ENCODE measurements around the gene SACM1L. TPM values are rescaled to one million over a fixed set of nuclear protein-coding genes. Genes with fewer than 3 reads are reported as not detected.

Gene SACM1L
- total RNA-seq, 2 donors from 2014 or later, result 25.1 to 49.5 TPM

DNA sequence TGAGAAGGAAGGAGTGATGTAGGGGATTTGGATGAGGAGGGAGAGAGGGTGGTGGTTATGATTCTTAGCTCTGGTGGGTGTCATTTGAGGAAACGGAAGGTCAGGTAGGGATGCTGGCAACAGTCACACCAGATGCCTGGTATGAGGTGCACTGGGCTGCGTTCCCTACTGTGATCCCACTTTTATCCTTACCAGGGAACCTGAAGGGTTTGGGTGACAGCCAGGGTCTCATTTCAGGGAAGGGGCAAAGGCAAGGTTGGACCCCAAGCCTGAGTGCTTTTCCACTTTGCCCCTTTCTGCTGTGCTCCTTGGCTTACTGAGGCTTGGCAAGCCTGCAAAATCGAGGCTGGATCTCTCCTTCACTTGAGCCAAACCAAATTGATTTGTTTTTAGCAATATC, 36.0 kb upstream of the SACM1L start:
- intact Hi-C loops (cut with DNase I), result no loop called here
- H3K27me3 ChIP-seq, result no peaks in the 10 kb centered on the region
- DNase-seq (no peak), ATAC-seq (no peak)
- peaks cover 4% of the 10 kb centered on the region for H3K4me1 ChIP-seq
- no peaks in the 10 kb centered on the region for H3K36me3 ChIP-seq (replicated peaks in 1 of 2; ENCODE audit: insufficient read depth in 1 of 2, low read depth in 2 of 2)
- H3K27ac ChIP-seq, result peak overlapping the region in 1 of 4 donors; percentile 32
- H3K4me3 ChIP-seq, result no peak overlapping the region
- no peaks in the 10 kb centered on the region for H3K9me3 ChIP-seq
- 70 to 78% methylated on average over 3 of the region's 3 CpGs for WGBS, 2 donors
- TF ChIP-seq CTCF (IDR thresholded peaks at IDR 0.05) (no peak), POLR2A (IDR thresholded peaks at IDR 0.05) (no peak)

DNA sequence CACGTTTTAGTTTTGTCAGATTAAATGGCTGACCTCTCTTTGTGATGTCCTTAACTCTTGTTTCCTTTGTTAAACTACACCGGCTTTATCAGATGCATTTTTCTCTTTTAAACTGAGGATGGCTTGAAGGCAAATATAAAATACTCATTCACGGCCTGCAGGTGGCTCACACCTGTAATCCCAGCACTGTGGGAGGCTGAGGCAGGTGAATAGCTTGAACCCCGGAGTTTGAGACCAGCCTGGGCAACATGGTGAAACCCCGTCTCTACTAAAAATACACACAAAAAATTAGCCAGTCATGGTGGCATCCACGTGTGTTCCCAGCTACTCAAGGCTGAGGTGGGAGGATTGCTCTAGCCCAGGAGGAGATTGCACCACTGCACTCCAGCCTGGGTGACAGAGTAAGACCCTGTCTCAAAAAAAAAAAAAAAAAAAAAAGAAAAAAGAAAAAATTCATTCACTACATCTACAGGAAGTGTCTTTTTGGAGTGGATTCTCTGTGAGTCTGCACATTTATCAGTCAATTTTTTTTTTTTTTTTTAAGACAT, 34.7 kb upstream of the SACM1L start:
- Histone ChIP-seq H3K27ac (peak overlapping the region in 1 of 4 donors; percentile 1), H3K4me1 (peaks cover 4% of the 10 kb centered on the region), H3K36me3 (replicated peaks in 1 of 2; ENCODE audit: insufficient read depth in 1 of 2, low read depth in 2 of 2) (no peaks in the 10 kb centered on the region), H3K27me3 (no peaks in the 10 kb centered on the region), H3K9me3 (no peaks in the 10 kb centered on the region), H3K4me3 (no peak overlapping the region)
- DNase-seq, result no peak
- intact Hi-C loops (cut with DNase I), result no loop called here
- WGBS, 2 donors, result 50 to 54% methylated on average over 6 of the region's 6 CpGs
- no peak for ATAC-seq
- TF ChIP-seq CTCF (IDR thresholded peaks at IDR 0.05) (no peak), POLR2A (IDR thresholded peaks at IDR 0.05) (no peak)

DNA sequence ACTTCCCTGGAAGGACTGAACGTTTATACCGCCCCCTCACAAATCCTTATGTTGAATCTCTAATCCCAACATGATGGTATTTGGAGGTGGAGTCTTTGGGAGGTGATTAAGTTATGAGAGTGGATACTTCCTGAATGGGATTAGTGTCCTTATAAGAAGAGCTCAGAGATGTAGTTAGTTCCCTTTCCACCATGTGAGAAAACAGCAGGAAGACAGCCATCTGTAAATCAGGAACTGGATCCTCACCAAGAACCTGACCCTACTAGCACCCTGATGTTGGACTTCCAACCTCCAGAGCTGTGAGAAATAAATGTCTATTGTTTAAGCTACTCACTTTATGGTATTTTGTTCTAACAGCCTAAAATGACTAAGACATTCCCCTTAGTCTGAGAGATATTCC, 33.3 kb upstream of the SACM1L start:
- WGBS, 2 donors, result 67 to 74% methylated on average over 2 of the region's 2 CpGs
- Histone ChIP-seq H3K4me3 (no peak overlapping the region), H3K9me3 (no peaks in the 10 kb centered on the region), H3K4me1 (peaks cover 4% of the 10 kb centered on the region), H3K27me3 (no peaks in the 10 kb centered on the region), H3K27ac (peak overlapping the region in 1 of 4 donors; percentile 20), H3K36me3 (replicated peaks in 1 of 2; ENCODE audit: insufficient read depth in 1 of 2, low read depth in 2 of 2) (no peaks in the 10 kb centered on the region)
- TF ChIP-seq POLR2A (IDR thresholded peaks at IDR 0.05) (no peak), CTCF (IDR thresholded peaks at IDR 0.05) (no peak)
- intact Hi-C loops (cut with DNase I), result loop anchor here (5.0 kb wide), 1 partner anchor 64 kb away; the partner anchor contains the start of gene LIMD1
- ATAC-seq, result no peak
- DNase-seq, result no peak

DNA sequence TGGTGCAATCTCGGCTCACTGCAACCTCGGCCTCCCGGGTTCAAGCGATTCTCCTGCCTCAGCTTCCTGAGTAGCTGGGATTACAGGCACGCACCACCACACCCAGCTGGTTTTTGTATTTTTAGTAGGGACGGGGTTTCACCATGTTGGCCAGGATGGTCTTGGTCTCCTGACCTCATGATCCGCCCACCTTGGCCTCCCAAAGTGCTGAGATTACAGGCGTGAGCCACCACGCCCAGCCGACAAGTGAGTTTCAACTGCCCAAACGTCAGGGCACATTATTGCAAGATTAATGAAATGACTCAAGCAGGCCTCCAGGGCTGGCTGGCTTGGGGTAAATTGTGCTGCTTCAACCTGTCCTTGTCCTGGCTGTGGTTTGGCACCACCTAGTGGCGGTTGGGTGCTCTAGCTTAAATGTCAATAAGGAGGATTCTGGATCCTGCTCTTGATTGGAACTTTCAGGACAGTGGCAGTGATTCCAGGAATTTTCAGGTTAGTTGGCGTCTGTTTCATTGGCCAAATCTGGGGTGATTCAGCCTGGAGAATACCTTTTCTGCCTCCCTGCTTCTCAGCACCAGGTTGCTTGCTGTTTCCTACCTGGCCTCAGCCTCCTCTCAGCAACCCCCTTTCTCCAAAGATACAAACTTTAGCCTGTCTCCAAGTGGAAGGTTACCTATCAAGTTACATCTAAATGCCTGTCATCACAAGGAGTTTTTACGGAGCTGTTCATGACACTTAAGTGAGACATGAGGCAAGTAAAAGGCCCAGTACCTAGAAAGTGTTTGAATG, 32.4 kb upstream of the SACM1L start:
- peak; percentile 89 to 95 (median 94) for DNase-seq
- TF ChIP-seq CTCF (IDR thresholded peaks at IDR 0.05), result peak; percentile 88 to 99 (median 98)
- TF ChIP-seq POLR2A (IDR thresholded peaks at IDR 0.05), result no peak
- Histone ChIP-seq H3K36me3 (replicated peaks in 1 of 2; ENCODE audit: insufficient read depth in 1 of 2, low read depth in 2 of 2) (no peaks in the 10 kb centered on the region), H3K27ac (peak overlapping the region in 2 of 4 donors; percentile 3 to 29), H3K4me3 (no peak overlapping the region), H3K9me3 (no peaks in the 10 kb centered on the region), H3K27me3 (no peaks in the 10 kb centered on the region), H3K4me1 (peaks cover 4% of the 10 kb centered on the region)
- intact Hi-C loops (cut with DNase I), result loop anchor here (5.0 kb wide), 1 partner anchor 64 kb away; the partner anchor contains the start of gene LIMD1
- 45 to 52% methylated on average over 12 to 14 of the region's 14 CpGs for WGBS, 2 donors
- ATAC-seq, result peak; percentile 88

Measured in body of pancreas (tissue), 4 donors.